ENCODE measurements around the gene SYCP2.
"Not testable (repeated sequence)": the region's sequence is repeated elsewhere in the genome, so short reads cannot be mapped to it uniquely, and the experiment has no call there.

Gene SYCP2

GRCh38 chr20:59903621-59904020 lies 29.8 kb downstream of the SYCP2 start:
- no peak for DNase-seq

DNA sequence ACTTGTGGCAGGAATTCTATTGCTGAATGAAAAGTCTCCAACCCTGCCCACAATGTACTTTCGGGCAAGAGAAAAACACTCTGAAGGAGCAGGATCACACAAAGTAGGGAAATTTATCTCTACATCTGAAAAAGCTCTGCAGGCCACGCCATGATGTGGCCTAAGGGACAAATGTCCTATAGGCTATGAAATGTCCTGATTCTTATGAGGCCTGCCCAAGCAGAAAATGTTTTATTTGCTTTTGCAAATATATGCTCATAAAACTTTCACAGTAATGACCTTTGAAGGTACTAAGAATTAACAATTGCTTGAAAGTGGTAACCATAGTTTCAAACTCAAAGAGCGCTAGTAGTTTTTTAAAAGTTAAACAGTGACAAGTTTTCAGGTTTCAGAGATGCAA lies 31.0 kb downstream of the SYCP2 start:
- no peak for DNase-seq

- no peak for DNase-seq
These were observed 37.5 kb downstream of the SYCP2 start for GRCh38 chr20:59895908-59896307.

DNA sequence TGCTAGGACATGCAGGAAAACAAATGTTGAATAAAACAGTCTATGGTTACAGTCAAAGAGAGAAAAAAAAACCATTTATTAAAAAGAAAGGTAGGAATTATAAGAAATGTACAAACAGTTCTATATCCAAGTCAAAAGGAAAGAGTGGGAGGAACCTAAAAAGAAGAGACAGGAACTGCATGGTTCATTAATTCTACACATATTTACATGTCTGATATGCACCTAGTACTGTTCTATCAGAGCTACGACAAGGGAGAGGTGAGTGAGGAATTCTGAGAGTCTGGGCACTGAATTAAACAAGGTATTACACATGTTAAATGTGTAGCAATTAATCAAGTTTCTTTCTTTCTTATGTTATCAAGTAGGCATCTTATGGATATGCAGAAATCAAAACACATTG lies 41.9 kb downstream of the SYCP2 start:
- no peak for DNase-seq

DNA sequence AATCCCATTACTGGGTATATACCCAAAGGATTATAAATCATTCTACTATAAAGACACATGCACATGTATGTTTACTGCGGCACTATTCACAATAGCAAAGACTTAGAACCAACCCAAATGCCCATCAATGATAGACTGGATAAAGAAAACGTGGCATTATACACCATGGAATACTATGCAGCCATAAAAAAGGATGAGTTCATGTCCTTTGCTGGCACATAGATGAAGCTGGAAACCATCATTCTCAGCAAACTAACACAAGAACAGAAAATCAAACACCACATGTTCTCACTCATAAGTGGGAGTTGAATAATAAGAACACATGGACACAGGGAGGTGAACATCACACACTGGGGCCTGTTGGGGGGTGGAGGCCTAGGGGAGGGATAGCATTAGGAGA lies 43.4 kb downstream of the SYCP2 start:
- DNase-seq = not testable (repeated sequence)

DNA sequence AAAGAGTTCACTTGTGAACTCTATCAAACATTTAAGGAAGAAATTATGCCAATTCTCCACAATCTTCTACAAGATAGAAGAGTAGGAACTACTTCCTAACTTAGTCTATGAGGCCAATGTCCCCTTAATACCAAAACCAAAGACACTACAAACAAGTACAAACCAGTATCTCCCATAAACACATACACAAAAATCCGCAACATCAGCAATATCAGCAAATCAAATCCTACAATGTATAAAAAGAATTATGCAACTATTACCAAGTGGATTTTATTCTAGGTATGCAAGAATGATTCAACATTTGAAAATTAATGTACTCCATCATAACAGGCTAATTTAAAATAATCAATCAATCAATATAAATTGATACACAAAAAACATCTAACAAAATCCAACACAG lies 45.4 kb downstream of the SYCP2 start:
- DNase-seq = no peak

DNA sequence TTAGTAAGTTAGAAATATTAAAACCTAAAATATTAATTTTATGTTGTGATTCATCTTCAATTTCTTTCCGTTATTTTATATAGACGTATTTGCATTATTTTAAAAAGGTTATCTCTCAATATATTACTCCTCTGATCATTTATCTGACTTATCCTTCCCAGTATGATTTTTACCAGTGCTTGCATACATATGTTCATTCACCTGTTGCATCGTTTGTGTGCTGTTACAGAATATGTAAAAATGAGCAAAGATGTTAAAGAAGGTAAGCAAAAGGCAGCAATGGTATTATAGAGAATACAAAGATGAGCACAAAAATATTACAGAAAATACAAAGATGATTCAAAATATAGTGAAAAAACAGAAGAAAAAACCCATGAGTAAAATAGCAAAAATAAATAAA lies 48.9 kb downstream of the SYCP2 start:
- DNase-seq = no peak

- no peak for DNase-seq
These were observed 53.2 kb downstream of the SYCP2 start for GRCh38 chr20:59880198-59880597.

DNA sequence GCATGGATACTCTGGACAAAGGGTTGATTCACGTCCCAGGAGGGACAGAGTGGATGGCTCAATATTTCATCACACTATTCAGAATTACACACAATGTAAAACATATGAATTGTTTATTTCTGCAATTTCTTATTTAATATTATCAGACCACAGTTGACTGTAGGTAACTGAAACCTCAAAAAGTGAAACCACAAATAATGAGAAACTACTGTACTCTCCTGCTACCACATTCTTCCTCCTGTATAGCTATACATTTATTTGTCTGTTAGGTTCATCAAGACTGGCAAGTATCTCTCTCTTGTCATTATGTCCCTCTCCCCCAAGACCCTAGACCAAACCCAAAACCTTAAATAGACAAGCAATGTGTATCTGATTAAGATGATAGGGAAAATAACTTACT lies 60.0 kb downstream of the SYCP2 start:
- no peak for DNase-seq

- no peak for DNase-seq
These were observed 62.3 kb downstream of the SYCP2 start for GRCh38 chr20:59871096-59871495.

GRCh38 chr20:59866338-59866737 lies 67.1 kb downstream of the SYCP2 start:
- DNase-seq = no peak

DNA sequence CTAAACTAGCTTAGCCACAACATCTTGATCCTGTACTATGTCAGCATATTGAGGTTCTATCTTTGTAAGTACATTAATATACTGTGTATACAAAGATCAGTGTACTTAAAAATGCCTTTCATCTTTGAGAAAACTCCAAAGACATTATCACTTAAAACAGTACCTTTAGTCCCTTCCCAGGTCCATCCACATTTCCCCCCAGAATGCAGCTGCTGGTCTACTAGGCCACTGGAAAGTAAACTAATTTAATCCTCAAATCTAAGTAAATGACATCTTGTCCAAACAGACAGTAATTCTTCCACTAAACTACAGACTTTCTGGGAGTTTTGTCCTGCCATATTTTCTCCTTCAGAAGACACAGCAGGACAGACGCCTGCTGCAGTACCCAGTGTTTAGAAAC lies 68.7 kb downstream of the SYCP2 start:
- DNase-seq = no peak

DNA sequence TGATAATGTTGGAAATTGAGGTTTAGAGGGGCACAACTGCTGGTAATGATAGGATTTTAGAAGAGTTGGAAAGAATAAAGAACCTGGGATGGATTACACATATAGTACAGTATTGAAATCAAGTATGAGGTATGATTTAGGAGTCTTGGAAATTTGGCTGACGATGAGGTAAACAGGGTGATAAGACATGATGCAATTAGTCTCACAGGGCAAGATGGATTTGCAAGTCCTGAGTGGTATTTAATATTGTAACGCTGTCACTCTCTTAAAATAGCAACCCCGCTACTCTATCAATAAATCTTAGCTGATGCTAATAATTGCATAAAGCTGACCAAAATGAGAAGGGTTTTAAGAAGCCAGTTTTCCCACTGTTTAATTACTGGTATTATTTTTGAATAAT lies 70.4 kb downstream of the SYCP2 start:
- DNase-seq = no peak

- no peak for DNase-seq
These were observed 72.0 kb downstream of the SYCP2 start for GRCh38 chr20:59861401-59861800.

- no peak for DNase-seq
These were observed 75.0 kb downstream of the SYCP2 start for GRCh38 chr20:59858425-59858824.

DNA sequence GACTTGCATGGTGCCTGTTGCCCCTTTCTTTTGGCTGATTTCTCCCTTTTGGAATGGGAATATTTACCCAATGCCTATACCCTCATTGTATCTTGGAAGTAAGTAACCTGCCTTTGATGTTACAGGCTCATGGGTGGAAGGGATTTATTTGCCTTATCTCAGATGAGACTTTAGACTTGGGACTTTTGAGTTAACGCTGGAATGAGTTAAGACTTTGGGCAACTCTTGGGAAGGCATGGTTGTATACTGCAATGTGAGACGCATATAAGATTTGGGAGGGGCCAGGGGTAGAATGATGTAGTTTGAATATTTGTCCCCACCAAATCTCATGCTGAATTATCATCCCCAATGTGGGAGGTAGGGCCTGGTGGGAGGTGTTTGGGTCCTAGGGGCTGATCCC lies 75.5 kb downstream of the SYCP2 start:
- no peak for DNase-seq

- DNase-seq = not testable (repeated sequence)
These were observed 76.5 kb downstream of the SYCP2 start for GRCh38 chr20:59856941-59857340.

GRCh38 chr20:59856526-59856925 lies 76.9 kb downstream of the SYCP2 start:
- not testable (repeated sequence) for DNase-seq

- DNase-seq = no peak
These were observed 83.3 kb downstream of the SYCP2 start for GRCh38 chr20:59850018-59850641.

GRCh38 chr20:59848182-59848581 lies 85.3 kb downstream of the SYCP2 start:
- no peak for DNase-seq

DNA sequence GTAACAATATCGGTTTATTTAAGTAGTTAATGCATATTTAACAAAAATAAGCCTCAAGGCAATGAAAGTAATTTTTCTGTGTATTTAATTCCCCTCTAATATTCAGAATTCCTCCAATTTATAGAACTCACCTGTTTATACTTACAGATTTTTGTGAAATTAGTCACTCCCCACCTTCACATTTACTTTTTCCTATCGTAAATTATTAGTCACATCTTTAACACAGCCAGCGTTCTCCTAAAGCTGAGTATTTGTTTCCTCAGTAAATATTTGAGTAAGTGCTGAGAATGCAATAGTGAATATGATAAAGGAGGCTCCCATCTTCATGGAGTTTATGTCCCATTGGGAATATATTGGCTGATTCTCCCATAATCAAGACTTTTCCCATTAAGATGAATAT lies 88.0 kb downstream of the SYCP2 start:
- no peak for DNase-seq

DNA sequence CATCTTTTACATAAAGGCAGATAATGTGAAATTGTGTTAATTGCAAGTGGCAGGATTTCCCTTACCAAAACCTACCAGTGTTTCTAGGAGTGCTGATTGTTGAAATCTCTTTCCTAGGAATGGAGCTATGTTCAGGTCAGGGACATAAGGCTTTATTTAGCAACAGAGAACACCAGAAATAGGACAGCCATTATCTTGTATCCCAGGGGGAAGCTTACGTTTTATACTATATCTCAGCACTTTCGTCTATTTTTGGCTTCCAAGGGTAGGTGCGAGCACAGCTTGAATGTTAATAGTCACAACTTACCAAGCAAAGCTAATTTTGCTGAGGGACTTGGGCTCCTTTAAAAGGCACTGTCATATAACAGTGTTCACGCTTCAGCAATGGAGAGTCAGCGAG lies 94.0 kb downstream of the SYCP2 start:
- DNase-seq = no peak

GRCh38 chr20:59837623-59838394 lies 95.6 kb downstream of the SYCP2 start:
- no peak for DNase-seq

DNA sequence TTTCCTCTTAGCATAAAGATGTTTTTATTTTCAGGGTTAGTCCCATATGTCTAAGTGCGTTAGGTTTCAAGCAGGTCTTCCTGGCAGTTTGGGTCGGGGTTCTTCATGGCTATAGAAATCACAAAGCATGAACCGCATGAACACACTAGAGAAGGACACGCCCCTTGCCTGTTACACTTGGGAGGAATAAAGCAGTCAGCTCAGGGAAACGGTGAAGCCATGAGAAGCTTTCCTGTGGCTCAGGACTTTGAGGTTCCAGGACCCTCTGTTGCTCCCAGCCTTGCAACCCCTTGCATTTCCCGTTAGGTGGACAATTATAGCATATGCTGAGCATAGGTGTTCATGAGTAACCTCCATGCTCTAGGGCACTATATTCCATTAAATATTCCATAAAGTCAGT lies 96.7 kb downstream of the SYCP2 start:
- DNase-seq = no peak
